ENCODE results near the gene EVPL.
"Not testable (repeated sequence)": the region's sequence is repeated elsewhere in the genome, so short reads cannot be mapped to it uniquely, and the experiment has no call there.

Gene EVPL

DNA sequence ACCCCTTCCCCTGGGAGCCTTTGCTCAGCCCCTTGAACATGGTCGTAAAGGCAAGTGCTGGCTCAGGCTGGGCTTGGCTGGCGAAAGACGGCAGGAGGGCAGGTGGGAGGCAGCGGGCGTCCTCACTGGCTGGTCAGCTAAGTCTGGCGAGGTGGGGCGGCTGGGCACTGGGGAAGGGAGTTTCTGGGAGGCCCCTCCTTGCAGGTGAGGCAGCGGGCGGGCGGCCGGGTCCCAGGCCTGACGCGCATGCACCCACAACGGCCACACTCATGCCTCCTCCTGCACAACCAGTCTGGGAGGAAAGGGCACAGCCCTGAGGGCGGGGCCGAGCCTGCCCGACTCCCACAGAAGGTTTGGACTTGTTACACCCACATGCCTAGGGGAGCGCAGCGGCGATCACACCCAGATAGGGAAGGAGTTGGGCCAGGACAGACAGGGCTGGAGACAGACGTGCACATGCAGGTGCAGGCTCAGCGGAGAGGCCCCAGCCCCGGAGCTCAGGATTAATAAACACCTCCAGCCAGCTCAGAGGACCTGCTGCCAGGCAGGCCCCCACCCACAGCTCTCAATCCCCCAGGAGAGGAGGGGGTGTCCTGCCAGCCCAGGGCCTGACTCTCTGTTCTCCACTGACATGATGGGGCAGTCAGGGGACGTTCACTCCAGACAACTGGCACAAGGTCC lies at the start of gene EVPL:
TSS of gene EVPL (minus strand) at position 148 of the 681 bp plus-strand sequence. CDS start at position 40, 108 bp downstream.
- DNase-seq: no peak

DNA sequence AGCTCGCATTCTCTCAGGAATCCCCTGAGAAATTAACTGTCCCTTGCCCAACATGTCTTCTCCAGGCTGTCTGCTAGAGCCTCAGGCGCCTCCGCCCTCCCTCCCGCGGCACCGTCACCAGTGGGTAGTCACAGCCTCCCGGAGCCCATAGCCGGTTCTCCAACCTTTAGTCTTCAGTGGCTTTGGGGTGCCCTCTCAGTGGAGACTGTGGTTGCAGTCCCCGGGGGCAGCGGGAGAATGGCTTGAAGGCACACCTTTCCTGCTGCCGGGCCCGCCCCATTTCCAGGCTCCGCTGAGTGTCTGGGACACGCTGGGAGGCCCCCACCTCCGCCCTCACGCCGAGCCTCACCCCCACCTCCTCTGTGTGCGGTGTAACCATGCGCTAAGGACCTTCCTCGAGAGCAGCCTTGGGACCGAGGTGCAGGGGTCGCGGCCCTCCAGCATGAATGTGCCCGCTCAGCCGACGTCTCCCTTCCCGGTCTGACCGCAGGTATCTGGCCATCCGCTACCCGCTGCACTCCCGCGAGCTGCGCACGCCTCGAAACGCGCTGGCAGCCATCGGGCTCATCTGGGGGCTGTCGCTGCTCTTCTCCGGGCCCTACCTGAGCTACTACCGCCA lies 49.1 kb upstream of the EVPL start:
- no peak for DNase-seq

GRCh38 chr17:76075364-76076145 lies 48.4 kb upstream of the EVPL start:
- DNase-seq: no peak

- DNase-seq: no peak
Measured at GRCh38 chr17:76074390-76075363, 47.6 kb upstream of the EVPL start, which contains the start of gene GALR2. GALR2 (plus strand) TSS chr17:76074781; CDS start chr17:76074884, 103 bp downstream.

DNA sequence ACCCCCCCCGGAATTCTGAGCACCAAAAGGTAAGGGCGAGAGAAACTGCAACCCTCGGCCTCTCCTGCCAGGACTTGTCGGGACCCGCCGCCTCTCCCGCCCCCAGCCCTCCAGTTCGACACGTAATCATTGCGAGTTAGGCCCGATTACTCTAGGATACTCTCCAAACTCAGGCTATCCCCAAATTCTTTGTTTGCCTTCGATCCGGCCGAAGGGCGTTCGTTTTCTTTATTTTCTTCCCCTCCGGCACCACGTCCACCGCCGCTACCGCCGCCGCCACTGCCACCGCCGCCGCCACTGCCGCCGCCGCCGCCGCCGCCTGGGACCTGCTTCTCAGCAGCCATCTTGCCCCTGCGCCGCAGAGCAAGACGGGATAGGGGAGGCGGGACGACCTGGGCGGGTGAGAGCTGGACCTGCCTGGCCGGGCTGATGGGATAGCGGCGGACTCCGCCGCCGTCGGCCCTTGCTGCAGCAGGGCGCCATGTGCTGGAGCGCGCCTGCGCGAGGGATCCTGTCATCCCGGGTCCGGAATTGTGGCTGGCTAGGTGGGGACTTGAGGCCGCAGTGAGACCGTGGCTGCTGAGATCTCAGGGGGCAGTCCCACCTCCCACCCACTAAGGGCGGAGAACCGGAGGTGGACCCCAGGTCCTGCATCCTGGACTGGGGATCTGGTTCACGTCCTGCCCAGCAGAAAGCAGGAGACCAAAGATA lies 45.2 kb upstream of the EVPL start, which contains the start of gene SRP68:
TSS of gene SRP68 (minus strand) at position 370 of the 711 bp plus-strand sequence. CDS start at position 344, 26 bp downstream.
- peak; percentile 75 for DNase-seq

- no peak for DNase-seq
Measured at GRCh38 chr17:76071531-76072147, 44.5 kb upstream of the EVPL start.

- no peak for DNase-seq
Measured at GRCh38 chr17:76065775-76066174, 38.7 kb upstream of the EVPL start.

DNA sequence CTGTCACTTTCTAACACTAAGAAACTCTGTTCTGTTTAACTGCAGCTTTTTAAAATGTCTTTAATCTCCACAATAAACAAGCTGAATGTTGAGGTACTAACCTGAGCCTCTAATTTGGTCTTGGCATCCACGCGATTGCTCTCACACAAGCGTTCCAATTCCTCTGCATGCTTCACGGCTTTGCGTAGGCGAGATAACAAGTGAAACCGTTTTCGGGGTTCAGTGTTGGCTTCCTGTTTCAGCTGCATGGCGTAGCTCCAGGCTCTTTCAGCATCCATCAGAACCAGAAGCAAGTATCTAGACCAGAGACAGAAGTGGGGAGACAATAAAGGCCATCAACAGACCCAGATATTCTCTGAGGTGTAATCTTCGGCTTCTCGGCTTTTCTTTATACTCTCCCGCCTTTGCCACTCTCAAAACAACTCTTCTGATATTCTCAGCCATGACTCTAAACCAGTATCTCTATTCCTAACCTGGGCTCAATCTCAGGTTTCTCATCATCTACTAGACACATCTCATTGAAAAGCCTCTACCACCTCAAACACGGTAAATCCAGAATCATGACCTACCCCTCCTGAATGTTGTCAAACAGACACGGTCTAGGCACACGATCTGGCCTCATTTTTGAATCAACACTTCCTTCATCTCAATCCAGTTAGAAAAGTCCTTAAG lies 36.9 kb upstream of the EVPL start:
- no peak for DNase-seq

- DNase-seq: not testable (repeated sequence)
Measured at GRCh38 chr17:76058264-76058663, 31.2 kb upstream of the EVPL start.

GRCh38 chr17:76056882-76057281 lies 29.8 kb upstream of the EVPL start:
- no peak for DNase-seq

- DNase-seq: no peak
Measured at GRCh38 chr17:76054112-76054476, 27.0 kb upstream of the EVPL start.

DNA sequence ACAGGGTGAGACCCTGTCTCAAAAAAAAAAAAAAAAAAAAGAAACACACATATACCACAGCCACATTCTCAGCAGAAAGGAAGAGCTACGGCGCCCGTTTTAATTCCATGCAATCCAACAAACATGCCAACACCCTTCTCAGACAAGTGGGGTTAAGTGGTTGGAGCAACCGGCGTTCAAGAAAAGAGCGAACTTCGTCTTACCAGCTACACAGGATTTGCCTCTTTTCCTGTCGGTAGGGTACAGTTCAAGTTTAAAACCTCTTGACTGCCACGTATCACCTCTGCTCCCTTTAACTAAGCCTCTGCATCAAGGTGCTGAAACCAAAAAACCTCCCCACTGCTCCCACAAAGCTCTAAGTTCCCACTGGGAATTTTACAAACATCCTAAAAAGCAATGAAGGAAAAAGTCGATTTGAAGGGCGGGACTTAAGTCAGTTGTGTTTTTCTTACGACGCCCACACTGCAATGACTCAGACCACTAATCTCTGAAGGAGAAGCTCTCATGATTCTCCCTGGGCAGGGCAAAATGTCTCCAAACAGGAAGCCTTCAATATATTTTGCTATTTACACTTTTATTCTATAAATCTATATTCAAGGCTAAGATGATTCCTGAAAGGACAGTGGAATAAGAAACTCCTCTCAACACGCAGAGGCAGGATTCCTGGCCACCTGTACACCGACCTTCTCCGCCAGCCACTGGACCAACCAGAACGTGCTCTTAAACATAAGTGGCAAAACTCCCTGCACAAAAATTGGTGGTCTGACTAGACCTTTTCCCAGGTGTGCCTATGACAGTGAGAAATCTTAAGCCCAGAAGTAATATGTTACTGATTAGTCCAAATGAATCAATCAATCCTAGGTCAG lies 26.4 kb upstream of the EVPL start:
- DNase-seq: no peak

- DNase-seq: no peak
Measured at GRCh38 chr17:76051561-76051960, 24.5 kb upstream of the EVPL start.

GRCh38 chr17:76050538-76051467 lies 23.7 kb upstream of the EVPL start:
- DNase-seq: no peak

DNA sequence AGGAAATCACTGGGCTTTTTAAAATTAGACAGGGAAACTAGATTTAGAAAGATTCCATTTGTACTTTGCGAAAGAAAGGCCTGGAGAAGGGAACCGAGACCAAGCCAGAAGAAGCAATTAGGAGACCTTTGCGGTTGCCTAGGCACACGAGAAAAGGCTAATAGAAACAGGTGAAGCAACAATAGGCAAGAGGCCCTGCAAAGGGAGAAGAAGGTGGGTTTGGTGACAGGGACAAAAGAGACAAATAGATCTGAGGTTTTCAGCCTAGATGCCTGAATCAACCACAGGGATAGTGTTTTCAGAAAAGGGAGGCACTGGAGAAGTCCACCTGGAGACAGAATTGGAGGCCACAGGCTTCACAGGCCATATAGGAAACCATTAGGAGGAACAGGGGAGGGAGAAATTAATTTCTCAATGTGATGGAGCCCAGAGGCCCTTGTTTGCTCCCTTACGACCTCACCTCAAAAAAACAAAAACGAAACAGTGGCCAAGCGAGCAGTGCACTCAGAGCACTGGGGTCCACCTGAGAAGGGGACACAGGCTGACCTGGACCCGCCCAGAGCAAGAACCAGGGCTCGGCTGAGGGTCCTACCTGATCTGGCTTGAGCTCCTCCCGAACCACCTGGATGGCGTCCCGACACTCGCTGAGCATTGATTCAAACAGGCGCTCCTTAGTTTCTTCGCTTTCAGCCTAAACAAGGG lies 22.9 kb upstream of the EVPL start:
- no peak for DNase-seq

DNA sequence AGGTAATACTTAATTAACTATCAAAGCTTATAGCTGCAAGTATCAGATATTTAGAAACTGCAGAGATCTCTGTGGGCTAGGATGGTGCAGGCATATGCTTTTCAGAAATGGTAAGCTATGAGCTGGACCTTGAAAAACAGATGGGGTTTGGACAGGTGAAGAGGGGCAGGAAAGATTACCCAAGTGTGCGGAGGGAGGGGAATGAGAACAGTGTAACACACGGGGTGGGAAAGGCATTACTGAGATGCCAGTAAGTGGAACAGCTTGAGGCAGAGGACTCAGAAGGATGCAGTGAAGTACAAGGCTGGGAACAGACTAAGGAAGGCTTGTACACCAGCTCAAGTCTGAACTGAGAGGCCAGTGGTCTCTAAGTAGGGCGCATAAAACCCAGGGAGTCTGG lies 22.1 kb upstream of the EVPL start:
- no peak for DNase-seq

DNA sequence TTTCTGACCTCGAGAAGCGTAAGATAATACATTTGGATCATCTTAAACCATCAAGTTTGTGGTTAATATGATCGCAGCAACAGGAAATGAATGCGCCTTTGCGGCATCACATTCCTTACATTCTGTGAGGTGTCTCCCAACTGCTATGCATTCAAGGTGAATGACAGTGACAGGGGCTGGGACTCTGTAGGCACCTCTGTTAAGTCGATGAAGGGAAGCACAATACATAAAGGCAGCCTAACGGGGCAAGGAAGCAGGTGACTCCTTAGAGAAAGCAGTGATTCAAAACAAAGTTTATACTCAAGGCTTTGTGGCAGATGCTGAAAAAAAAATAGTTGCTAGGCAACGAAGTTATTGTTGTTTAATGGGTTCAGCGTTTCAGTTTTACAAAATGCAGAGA lies 21.6 kb upstream of the EVPL start:
- no peak for DNase-seq

DNA sequence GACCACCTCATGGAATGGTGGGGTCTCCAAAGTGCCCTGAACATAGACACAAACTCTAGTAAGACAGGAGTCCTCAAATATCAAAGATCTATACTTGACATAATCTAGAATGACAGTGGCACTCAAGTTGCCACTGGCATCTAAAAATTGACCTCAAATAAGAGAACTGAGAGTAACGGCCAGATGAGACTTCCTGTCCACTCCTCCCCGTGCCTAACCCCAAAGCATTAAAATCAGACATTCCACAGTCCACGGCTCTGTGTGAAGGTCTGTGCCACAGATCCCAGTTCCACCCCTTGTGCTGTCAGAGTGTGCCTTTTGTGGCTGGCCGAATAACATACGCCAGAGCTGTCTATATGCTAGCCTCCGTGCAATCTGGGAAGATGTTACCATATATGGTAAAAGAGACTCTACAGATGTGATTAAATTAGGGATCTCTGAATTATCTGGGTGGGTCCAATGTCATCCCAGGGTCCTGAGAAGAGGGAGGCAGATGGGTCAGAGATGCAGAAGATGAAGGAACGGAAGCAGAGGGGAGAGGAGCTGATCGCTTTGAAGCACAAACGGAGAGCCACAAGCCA lies 21.0 kb upstream of the EVPL start:
- DNase-seq: no peak

All from SHP77 treated with DMSO at 0.1 percent for 48 hours (cell line).